Stimulated activated naive CD8-positive, alpha-beta T cell treated with anti-CD3 and anti-CD28 coated beads, Interleukin-15, Interleukin-2, amounts not matched to agents 100 U/mL and 50 U/mL, for 24 hours (primary cell): ENCODE measurements around the gene CFAP61.
"Not testable (repeated sequence)": the region's sequence is repeated elsewhere in the genome, so short reads cannot be mapped to it uniquely, and the experiment has no call there.

ENCODE experiments used
- ATAC-seq: fragments of 150-1000 bp; cut with Tn5 transposase; one replicate; pipeline ENCODE4 v1.10.0; 2021
- DNase-seq: peaks from one replicate; pipeline ENCODE4 v3.0.0; 2021

The CFAP61 gene, protein sequence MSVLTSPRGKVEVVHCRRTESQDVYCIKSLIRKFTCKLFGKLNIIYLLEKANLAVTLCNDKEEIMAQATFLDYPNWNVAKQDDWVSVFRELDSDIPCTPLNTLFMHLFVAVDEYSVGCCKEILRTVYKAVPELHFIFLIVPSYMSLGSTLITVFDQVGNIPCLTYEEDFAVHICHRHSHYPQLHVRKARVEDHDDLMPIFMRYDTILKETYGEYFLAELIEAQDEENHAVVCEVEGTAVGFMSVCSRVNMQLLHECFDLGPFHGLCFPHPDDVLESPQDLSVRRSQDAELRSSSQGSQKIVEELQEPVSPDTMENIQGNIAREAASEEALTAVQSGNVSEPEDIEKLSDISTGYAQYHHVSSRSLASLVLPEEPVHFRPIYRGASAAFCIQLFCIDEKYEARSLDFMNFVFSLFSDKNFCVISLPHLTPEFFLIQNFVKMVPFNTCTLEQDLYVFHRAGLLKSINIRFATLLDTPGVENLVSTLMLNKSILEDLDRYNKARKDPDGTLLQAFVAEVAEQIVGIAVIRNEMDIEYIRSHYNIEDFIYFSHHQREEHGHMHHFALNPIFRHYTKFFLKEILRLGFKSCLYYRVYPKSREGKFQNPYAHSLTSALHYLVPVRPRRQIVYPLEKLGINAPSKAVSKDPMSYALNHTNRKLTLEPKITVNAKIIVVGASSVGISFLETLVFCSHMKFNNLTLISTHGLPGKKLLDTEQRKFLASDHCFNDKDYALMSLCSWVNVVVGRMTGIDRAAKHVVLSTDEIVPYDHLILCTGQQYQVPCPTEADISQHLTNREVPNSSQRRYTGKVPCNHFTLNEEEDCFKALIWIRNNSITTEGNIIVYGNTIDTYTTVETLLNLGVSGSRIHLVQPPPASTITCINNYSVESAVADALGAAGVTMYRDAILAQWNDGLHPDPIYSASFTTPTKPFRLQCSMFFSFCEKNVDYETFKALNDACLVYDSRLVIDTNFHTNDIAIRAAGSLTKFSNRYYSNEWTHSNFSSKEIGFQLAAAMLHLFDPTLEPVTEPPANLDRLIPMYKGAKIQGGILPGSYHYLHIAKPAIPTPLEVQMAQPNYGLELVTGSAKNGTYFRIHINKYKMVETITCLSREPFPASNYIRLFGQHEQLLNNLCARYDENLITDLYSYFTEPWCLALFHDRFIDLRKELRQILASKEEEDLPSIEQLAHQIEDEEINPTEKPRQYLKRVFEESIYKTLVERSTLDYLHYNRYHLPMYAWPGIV

GRCh38 chr20:20052074-20052970 lies at the start of gene CFAP61, which contains the start of gene CRNKL1:
CFAP61 (plus strand) TSS chr20:20052532; CDS start chr20:20056654, 4,122 bp downstream.
CRNKL1 (minus strand) TSS chr20:20052466; CDS start chr20:20052342, 124 bp downstream.
- peak; percentile 96 for DNase-seq
- peak; percentile 96 for ATAC-seq

DNA sequence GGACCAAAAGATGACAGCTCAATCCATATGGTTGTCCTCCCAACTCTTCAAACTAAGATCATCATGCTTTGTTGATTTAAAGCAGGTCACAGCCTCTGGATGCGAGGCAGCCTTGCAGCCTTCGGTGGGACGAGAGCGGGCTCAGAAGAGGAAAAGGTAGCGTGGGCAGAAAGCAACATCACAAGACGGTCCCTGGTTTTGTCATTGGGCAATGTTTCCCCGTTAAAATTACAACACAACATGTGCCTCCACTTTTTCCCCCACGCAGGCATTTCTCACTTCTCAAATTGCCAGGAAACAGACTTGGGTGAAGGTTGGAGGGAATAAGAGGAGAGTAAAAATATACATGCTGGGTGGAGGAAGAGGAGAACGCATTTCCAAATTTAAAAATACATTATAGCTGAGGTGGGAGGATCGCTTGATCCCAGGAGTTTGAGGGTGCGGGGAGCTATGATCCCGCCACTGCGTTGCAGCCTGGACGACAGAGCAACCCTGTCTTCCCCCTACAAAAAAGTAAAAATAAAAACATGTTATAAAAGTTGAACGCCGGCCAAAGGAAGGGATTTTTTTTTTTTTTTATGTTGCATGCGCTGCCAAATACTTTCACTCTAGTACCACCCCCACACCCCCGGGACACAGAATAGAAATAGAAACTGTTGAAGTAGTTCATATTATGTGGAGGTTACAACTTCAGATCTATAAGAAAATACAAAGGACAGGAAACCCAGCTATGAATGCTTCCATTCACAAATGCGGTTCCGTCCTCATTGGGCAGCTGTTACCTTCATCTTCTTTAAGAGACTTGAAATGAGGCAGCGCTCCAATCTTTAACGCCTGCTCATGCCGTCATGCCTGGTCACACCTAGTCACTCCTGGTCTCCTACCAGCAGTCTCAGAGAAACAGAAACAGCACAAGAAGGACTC lies 49.0 kb upstream of the CFAP61 start:
- DNase-seq: peak; percentile 32
- ATAC-seq: peak; percentile 76

GRCh38 chr20:20003955-20004322 lies 48.4 kb upstream of the CFAP61 start:
- ATAC-seq, DNase-seq: not testable (repeated sequence)

DNA sequence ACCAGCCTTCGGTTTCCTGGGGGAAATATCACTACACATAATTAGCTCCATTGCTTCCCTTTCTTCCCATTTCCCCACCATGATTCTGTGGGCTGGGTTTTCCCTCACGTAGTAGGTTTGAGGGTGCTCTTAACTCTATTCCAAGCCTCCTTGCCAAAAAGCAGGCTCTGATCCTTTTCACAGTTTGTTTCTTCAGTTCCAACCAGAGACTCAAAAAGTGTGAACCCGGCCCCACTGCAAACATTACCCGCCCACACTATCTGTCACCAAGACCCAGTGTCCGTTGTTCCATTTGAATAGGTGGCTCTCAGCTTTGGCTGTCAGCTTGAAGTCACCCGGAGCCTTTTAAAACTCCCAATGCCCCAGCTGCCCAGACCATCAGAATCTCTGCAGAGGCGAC lies 47.0 kb upstream of the CFAP61 start:
- no peak for ATAC-seq
- no peak for DNase-seq

DNA sequence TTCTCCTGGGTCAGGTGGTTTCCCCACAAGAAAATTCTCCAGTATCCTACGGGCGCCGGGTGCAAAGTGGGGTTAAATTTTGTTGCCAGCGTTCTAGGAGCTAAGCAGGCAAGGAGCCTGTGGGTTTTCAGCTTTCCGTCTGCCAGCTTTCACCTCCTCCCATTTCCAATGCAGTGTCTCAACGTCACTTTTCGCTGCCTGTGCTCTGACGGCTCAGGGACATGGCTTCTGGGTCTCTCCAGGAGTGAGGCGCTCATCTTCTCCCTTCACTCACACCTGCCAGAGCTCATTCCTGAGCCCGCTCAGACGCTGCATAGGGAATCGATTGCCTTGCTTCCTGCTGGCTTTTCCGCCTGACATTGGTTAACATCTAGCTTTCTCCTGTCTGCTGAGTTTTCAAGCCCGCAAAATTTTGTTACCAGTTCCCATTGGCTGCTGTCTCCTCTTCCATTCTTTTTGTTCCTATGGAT lies 42.5 kb upstream of the CFAP61 start:
- ATAC-seq (no peak), DNase-seq (no peak)

DNA sequence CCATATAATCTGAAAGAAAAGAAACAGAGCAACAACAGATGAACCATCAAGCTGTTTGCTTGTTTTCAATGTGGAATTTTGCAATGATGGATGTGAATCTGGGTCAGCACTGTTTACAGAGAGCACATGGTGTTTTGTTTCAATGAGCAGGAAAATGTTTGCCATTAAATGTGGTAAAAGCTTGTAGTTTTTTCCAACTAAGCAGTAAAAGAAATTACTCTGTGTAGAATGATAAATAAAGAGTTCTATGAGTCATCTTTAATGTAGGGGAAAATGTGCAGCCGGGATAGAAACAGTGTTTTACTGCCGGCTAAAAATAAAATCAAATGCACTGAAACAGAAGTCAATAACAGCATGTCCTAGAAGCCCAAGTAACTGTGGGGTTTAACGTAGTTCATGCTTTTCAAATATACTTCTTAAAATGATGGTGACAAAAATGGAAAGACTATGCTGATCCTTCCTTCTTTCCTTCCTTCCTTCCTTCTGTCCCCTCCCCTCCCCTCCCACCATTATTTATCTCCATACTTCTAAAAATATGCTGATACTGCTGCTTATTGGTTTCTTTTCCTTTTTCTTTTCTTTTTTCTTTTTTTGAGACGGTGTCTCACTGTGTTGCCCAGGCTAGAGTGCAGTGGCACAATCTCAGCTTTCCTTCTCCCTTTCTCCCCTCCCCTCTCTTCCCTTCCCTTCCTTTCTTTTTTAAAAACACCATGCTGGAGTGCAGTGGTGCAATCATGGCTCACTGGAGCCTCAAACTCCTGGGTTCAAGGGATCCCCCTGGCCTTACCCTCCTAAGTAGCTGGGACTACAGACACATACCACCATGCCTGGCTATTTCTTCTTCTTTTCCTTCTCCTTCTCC lies 41.5 kb upstream of the CFAP61 start:
- DNase-seq (no peak), ATAC-seq (no peak)

GRCh38 chr20:20012541-20012940 lies 39.8 kb upstream of the CFAP61 start:
- no peak for ATAC-seq
- no peak for DNase-seq

DNA sequence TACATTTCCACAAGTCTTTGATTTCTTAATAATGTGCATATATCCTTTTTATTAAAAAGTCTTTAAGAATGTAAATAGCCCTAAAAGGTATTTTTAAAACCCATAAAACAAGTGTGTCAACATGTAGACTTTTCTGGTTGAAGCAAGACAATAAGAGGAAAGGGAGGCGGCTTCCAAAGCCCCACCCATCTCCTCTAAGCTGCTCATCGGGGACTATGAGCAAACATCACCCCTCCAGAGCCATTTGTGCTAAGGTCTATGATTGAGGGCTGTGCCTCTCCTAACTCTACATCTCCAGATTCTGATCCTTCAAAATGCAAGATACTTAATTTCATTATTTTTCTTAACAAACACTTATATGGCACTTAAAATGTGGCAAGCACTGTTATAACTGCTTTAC lies 37.7 kb upstream of the CFAP61 start:
- peak; percentile 20 for DNase-seq
- no peak for ATAC-seq

GRCh38 chr20:20017001-20017843 lies 35.1 kb upstream of the CFAP61 start, which contains the start of gene NAA20:
NAA20 (plus strand) TSS chr20:20017362; CDS start chr20:20017397, 35 bp downstream.
- peak; percentile 93 for DNase-seq
- peak; percentile 98 for ATAC-seq

- no peak for ATAC-seq
- DNase-seq: no peak
Measured at GRCh38 chr20:20017844-20018185, 34.5 kb upstream of the CFAP61 start.

GRCh38 chr20:20018366-20018765 lies 34.0 kb upstream of the CFAP61 start:
- ATAC-seq (no peak), DNase-seq (no peak)

DNA sequence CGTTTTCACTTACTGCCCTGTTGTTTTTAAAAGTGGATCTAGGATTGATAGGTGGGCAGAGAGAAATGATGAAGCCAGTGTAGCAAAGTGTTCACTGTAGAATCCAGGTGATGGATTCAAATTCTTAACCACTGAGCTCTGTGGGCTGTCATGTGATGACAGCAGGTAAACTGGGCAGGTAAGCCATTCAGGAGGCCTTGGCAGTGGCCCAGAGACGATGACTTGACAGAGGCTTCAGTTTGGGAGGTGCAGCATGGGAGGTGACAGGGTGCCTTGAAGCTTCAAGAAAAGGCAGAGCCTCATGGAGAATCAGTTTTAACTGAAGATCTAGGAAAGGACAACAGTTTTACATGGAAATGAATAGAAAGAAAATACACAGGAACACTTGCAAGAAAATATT lies 33.2 kb upstream of the CFAP61 start:
- DNase-seq (no peak), ATAC-seq (no peak)

- DNase-seq: no peak
- ATAC-seq: no peak
Measured at GRCh38 chr20:20020908-20021307, 31.4 kb upstream of the CFAP61 start.

- DNase-seq (no peak), ATAC-seq (no peak)
Measured at GRCh38 chr20:20021835-20022234, 30.5 kb upstream of the CFAP61 start.

DNA sequence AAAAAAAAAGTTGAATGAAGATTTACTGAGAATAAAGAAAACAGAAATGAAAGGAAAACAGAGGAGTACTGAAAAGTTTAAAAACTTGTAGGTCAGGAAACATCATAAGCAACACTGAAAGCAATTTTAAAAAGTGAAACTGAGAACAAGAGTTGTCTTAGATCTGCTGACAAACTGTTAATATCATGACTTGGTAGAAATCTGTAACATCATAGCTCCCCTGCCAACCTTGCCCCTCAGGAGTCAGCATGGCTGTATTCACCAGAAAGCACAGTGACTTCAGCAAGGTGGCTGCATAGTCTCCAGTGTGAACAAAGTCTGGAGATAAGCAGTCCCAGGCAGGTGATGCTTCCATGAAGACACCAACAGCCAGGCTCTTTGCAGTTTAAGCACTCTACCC lies 29.8 kb upstream of the CFAP61 start:
- ATAC-seq (peak; percentile 26), DNase-seq (no peak)

DNA sequence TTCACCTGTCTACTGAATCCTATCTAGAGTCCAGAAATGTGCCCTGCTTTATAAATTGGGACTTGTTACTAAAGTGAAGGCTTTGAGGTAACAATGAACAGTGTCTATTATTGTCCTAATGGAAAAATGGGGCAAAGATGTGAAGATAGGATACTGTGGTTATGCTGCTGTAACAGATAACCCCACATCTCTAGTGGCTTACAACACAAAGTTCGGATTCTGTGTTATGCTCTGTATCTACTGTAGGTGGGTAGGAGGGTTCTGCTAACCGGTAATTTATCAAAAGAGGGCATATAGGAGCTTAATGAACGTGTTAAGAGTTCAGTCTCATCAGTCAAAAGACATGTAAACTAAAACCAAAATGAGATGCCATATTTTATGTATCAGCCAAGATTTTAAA lies 28.9 kb upstream of the CFAP61 start:
- ATAC-seq (no peak), DNase-seq (no peak)

- no peak for ATAC-seq
- DNase-seq: no peak
Measured at GRCh38 chr20:20024942-20025341, 27.4 kb upstream of the CFAP61 start.

GRCh38 chr20:20027284-20027683 lies 25.0 kb upstream of the CFAP61 start:
- no peak for ATAC-seq
- DNase-seq: no peak
